Activated effector memory CD4-positive, alpha-beta T cell treated with Interleukin-2 at 50 U/mL for 16 hours (primary cell): ENCODE data around the gene OLFM1.
"Not testable (repeated sequence)": the region's sequence is repeated elsewhere in the genome, so short reads cannot be mapped to it uniquely, and the experiment has no call there.

Experiments used
- DNase-seq: peaks from one replicate; pipeline ENCODE4 v3.0.0-alpha.2; 2020

Gene OLFM1

DNA sequence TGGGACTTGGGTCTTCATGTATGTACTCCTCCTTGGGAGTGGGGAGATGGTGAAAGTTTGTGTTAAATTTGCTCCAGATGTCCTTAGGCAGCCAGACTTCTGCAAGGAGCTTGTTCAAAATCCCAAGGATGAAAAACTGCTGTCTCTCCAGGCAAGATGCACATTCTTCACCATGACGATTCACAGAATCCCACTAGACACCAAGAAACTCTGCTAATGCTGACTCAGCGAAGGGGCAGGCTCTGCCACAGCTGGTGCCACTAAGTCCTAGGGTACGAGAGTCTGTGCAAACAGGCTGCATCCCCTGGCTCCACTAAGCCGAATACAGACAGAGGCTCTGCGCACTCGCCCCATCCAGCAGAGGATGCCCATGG is 71.1 kb downstream of the OLFM1 start:
- no peak for DNase-seq

DNA sequence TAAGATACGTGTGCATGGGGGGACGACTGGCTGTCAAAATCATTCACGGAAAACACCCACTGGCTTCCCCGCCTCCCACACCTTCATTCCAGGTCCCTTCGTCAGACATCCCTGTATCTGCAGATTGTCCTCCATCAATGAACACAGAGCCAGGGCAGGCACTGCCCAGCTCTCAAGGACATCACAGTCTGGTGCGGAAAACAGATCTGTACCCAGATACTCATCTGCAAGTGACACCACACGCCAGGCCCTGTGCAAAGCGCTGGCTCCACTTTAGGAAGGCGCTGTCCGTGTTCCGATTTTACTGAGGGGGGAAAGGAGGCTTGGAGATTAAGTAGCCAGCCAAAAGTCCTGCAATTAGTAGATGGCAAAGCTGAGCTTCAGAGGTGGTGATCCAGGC is 72.3 kb downstream of the OLFM1 start:
- DNase-seq = no peak

DNA sequence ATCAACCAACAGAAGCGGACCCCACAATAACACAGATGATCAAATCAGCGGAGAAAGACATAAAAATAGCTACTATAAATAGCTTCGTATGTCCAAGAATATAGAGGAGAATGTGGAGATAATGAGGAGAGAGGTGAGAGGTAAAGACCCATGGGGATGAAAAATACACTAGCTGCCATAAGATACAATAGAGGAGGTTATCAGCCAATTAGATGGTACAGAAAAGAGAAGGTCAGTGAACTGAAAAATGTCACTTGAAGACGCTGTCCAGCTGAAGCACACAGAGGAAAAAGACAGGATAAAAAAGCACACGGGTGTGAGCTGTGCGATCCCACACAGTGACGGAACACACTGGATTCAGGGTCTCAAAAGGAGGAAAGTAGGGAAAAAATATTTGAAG is 73.4 kb downstream of the OLFM1 start:
- no peak for DNase-seq

DNA sequence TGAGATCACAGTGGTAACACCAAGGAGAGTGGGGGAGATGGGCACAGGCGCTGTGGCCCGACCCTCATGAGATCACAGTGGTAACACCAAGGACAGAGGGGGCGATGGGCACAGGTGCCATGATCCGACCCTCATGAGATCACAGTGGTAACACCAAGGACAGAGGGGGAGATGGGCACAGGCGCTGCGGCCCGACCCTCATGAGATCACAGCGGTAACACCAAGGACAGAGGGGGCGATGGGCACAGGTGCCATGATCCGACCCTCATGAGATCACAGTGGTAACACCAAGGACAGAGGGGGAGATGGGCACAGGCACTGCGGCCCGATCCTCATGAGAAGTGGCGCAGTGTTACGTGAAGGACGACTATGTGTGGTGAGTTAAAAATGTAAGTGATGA is 75.1 kb downstream of the OLFM1 start:
- DNase-seq = not testable (repeated sequence)

DNA sequence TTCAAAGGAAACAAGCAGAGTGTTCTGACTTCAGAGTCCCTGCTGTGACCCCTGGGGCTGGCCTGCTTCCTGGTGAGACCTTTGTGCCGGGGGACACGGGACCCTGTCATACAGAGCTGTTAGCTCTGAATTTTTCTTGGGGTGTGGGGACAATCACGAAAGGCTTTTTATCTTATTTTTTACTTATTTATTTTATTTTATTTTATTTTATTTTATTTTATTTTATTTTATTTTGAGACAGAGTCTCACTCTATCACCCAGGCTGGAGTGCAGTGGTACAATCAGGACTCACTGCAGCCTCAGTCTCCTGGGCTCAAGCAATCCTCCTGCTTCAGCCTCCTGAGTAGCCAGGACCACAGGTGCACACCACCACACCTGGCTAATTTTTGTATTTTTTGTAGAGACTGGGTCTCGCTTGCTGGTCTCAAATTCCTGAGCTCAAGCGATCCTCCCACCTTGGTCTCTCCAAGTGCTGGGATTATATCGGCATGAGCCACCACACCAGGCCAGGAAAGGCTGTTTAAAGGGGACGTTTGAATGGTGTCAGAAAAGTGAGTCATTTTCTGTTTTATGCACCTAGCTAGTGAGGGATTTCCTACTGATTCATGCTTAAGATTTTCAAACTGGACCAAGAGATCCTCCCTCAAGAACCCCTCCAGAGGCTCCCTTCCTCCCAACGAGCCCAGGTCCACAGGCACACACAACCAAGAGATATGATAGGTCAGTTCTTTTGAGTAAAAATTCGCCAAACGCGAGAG is 75.7 kb downstream of the OLFM1 start:
- DNase-seq = no peak

DNA sequence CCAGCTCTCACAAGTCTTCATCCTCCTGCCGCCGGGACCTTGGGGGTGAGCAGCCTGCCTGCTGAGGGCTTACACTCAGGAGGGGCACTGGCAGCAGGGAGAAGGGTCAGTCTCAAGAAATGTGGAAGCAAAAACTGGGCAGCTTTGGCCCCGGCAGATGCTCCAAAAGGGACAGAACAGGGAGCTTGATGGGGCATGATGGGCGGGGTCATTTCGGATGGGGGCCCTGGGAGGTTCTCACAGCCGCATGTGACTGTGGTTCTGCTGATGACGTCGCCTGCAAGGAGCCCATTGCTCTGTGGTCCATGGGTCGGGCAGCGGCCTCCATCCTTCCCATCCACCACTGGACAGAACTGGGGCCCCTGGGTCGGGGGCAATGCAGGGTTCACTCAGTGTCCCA is 76.6 kb downstream of the OLFM1 start:
- no peak for DNase-seq

DNA sequence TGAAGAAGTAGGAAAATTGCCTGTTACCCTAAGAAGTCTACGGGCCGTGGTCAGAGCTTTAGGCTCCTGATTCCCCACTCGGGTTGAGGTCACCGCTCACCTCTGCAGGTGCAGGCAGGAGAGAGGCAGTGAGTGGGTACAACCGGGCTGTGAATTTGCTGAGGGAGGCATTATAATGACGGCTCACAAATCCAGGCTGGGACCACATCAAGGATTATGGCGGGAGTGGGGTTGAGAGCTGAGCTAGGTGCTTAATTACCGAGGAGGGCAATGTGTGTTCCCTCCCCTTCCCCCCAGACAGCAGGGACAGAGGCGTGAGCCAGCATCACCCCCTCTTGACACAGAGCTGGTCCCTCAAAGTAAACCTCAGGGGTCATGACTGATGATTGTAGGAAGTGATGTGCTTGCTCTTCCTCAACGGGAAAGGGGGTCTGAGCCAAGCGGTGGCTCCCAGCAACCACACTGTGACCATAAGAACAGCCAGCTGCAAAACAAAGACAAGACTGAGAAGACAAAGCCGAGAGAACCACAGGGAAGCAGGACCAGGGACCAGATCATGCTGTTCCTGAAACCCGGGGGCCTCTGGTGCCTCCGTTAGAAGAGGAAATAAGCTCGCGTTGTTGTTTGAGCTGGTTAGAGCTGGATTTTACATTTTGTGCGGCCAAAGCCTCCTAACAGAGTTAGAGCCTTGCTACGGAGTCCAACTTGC is 77.7 kb downstream of the OLFM1 start:
- no peak for DNase-seq

DNA sequence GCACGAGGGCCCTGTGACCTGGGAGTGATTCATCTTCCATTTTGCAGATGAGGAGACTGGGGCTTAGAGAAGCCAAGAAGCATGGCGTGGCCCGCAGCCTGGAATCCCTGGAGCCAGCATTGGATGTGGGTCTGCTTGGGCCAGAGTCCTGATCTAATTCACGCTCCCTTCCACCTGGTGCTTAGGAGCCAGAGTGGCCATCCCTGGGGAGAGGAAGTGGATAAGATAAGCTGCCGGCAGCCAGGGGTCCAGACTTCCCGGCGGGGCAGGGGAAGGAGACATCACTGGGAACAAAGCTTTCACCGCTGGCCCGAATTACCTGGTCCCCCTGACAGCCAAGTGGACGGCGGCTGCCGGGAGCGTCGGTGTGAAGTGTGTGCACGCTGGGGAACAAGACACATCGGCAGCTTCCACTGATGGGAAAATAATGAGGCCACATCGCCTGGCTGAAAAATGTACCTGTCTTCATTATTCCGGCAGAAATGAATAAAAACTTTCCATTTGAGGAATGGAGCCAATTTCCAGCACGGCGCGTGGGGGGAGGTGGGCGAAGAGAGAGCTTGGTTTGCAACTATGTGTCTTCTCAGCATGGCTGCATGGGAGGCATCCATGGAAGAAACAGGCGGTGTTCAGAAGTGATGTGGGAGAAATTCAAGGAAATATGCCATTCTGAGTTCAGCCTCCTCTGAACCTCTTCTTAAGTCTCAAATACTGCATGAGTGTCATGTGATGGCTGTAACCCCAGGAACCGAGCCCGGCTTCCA is 78.5 kb downstream of the OLFM1 start:
- no peak for DNase-seq

DNA sequence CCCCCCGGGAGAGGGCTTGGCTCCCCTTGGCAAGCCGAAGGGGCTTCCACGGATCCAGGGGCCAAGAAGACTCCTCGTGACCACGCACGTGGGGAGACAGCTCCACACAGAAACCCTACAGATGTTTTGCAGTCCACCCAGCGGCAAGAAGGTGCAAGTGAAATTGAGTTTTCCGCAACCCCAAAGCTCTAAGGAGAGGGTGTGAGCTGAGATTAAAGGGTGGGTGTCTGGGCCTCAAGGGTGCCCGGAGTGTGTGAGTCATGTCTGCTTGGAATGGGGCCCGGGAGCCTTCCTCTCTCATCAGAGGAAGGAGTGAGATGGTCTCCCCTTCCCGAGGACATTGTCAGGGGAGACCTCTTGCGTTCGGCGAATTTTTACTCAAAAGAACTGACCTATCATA is 79.1 kb downstream of the OLFM1 start:
- no peak for DNase-seq

DNA sequence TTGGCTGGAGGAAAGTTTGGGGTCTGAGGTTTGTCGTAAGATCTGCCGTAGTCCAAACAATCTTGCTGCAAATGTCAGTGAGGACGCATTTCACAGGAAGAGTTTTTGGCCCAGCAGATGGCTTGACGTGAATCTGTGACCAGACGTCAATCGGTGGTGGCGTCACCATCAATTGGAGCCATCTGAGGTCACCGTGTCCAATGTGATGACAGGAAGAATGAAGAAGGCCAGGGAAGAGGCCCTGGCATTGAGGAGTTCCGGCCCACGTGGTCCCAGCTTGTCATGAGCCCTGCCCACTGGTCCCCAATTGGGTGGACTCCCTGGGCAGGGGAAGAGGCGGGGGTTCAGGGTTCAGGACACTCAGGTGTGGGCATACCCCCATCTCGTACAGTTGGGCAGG is 79.9 kb downstream of the OLFM1 start:
- no peak for DNase-seq

DNA sequence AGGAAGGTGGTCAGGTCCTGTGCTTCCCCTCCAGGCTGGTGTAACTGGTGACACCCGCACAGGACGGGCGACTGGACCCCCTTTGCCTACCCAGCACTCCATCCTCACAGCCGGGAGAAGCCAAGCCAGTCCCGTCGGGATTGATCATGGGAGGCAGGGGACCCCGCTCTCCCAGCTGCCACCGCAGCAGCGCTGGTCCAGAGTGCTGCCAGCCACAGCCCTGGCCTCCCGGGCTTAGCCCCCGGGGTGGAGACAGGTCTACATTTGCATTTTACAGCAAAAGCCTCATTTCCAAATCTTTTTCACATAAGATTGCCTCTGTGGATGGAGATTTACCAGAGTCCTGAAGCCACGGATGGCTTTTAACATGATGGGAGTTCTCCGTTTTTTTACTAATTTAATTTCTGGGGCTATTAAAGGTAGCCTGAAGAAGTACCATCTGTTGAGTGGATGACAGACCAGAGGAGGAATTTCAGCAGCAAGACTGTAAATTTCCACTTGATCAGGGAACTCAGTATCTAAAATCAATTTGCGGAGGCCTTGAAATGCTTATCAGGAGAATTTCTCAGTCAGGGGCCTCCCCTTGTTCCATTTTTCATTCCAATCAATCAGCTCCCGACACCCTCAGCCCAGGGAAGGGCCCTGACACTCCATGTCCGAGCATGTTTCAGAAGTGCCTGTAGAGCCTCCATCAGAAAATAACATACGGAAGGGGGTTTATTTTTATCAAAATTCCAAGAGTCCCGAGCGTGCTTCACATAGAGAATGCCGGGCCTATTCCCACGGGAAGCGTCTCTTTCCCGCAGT is 80.6 kb downstream of the OLFM1 start:
- no peak for DNase-seq

DNA sequence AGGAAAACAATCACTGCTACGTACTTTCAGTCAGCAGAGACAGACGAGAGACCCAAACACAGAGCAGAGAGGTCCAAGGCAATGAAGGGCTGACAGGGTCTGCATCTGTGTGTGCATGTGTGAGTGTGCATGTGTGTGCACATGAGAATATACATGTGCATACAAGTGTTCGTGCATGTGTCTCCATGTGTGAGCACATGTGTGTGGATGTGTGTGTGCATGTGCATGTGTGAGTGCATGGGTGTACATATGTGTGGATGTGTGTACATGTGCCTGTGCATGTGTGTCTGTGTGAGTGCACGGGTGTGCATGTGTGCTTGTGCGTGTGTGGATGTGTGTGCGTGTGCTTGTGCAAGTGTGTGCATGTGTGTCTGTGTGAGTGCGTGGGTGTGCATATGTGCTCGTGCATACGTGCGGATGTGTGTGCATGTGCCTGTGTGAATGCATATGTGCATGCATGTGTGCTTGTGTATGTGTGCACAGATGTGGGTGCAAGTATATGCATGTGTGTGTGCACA is 82.3 kb downstream of the OLFM1 start:
- no peak for DNase-seq

DNA sequence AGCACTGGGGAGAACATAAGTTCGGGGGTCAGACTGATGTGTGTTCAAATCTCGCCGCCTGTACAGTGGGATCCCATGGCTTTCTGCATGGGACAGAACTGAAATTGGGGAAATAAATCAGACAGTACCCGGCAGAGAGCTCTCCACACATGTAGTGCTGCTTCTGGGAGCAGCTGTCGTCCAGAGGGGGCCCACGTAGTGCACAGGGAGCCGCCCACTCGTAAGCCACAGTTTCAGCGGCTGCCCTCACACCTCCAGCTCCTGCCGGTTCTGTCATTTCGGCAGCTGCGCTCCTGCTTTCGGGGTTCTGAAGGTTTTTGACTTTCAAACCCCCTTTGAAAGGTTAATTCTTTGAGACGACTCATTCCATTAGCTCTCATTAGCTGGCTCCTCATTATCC is 83.1 kb downstream of the OLFM1 start:
- no peak for DNase-seq
